NCI-H1436 treated with DMSO at 0.1 percent for 48 hours (cell line): ENCODE results near the gene TMEM187.

Experiments used
- DNase-seq: peaks from one replicate; lab custom pipeline; 2025; lab: John Stamatoyannopoulos, UW

The TMEM187 gene

GRCh38 chrX:153934762-153935325 lies 37.7 kb upstream of the TMEM187 start, which contains the start of gene NAA10:
NAA10 (minus strand) TSS chrX:153935037; CDS start chrX:153934904, 133 bp downstream.
- peak; percentile 40 for DNase-seq

- no peak for DNase-seq
Observed at GRCh38 chrX:153935326-153935851, 37.2 kb upstream of the TMEM187 start.

GRCh38 chrX:153937056-153937455 lies 35.5 kb upstream of the TMEM187 start:
- no peak for DNase-seq

- no peak for DNase-seq
Observed at GRCh38 chrX:153938226-153938786, 34.2 kb upstream of the TMEM187 start.

- no peak for DNase-seq
Observed at GRCh38 chrX:153939573-153939972, 33.0 kb upstream of the TMEM187 start.

GRCh38 chrX:153941336-153942252 lies 31.0 kb upstream of the TMEM187 start:
- no peak for DNase-seq

- peak; percentile 2 for DNase-seq
Observed at GRCh38 chrX:153944140-153944799, 28.3 kb upstream of the TMEM187 start, which contains the start of gene RENBP. RENBP (minus strand) TSS chrX:153944643; CDS start chrX:153944610, 33 bp downstream.

- no peak for DNase-seq
Observed at GRCh38 chrX:153944800-153945150, 27.8 kb upstream of the TMEM187 start.

GRCh38 chrX:153945956-153946943 lies 26.3 kb upstream of the TMEM187 start:
- DNase-seq: no peak

GRCh38 chrX:153947009-153947769 lies 25.4 kb upstream of the TMEM187 start:
- no peak for DNase-seq

- no peak for DNase-seq
Observed at GRCh38 chrX:153948002-153948466, 24.5 kb upstream of the TMEM187 start.

GRCh38 chrX:153948847-153949805 lies 23.4 kb upstream of the TMEM187 start:
- no peak for DNase-seq

GRCh38 chrX:153950127-153950526 lies 22.4 kb upstream of the TMEM187 start:
- no peak for DNase-seq

GRCh38 chrX:153951683-153952372 lies 20.7 kb upstream of the TMEM187 start:
- no peak for DNase-seq

GRCh38 chrX:153952373-153953026 lies 20.1 kb upstream of the TMEM187 start:
- DNase-seq: no peak

- no peak for DNase-seq
Observed at GRCh38 chrX:153953342-153953830, 19.2 kb upstream of the TMEM187 start.

GRCh38 chrX:153953892-153954557 lies 18.5 kb upstream of the TMEM187 start:
- DNase-seq: no peak
